ENCODE results near the gene MTCL1. TPM values are rescaled to one million over a fixed set of nuclear protein-coding genes. Genes with fewer than 3 reads are reported as not detected.

MTCL1 gene
- total RNA-seq, 4 donors from 2014 or later, result 2.2 to 6.8 (median 4.0) TPM

- intact Hi-C loops (cut with DNase I; ENCODE audit: low total_unique reads), result no loop called here
- DNase-seq (ENCODE audit: low spot score in 2 of 2), result no peak
- WGBS, 2 donors, result 79 to 88% methylated on average over 6 of the region's 6 CpGs
Measured at GRCh38 chr18:8742387-8743361, 37.3 kb downstream of the MTCL1 start.

GRCh38 chr18:8744038-8744437 is 38.7 kb downstream of the MTCL1 start:
- H3K4me3 ChIP-seq (ENCODE audit: low read depth, poor library complexity, severe bottlenecking), result no peak overlapping the region
- TF ChIP-seq, protein P1, sequence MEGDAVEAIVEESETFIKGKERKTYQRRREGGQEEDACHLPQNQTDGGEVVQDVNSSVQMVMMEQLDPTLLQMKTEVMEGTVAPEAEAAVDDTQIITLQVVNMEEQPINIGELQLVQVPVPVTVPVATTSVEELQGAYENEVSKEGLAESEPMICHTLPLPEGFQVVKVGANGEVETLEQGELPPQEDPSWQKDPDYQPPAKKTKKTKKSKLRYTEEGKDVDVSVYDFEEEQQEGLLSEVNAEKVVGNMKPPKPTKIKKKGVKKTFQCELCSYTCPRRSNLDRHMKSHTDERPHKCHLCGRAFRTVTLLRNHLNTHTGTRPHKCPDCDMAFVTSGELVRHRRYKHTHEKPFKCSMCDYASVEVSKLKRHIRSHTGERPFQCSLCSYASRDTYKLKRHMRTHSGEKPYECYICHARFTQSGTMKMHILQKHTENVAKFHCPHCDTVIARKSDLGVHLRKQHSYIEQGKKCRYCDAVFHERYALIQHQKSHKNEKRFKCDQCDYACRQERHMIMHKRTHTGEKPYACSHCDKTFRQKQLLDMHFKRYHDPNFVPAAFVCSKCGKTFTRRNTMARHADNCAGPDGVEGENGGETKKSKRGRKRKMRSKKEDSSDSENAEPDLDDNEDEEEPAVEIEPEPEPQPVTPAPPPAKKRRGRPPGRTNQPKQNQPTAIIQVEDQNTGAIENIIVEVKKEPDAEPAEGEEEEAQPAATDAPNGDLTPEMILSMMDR (IDR thresholded peaks at IDR 0.05), result no peak
- no peak for TF ChIP-seq POLR2A (IDR thresholded peaks at IDR 0.05)
- intact Hi-C loops (cut with DNase I; ENCODE audit: low total_unique reads), result no loop called here
- 82 to 86% methylated on average over 7 of the region's 7 CpGs for WGBS, 2 donors
- DNase-seq (ENCODE audit: low spot score in 2 of 2), result no peak

More at GRCh38 chr18:8742387-8743361, 37.3 kb downstream of the MTCL1 start:
- TF ChIP-seq, protein P1 (IDR thresholded peaks at IDR 0.05), result no peak
- TF ChIP-seq POLR2A (IDR thresholded peaks at IDR 0.05), result no peak
- no peak overlapping the region for H3K4me3 ChIP-seq (ENCODE audit: low read depth, poor library complexity, severe bottlenecking)

- WGBS, 2 donors, result 76 to 86% methylated on average over 4 of the region's 4 CpGs
- no peak for TF ChIP-seq POLR2A (IDR thresholded peaks at IDR 0.05)
- TF ChIP-seq, protein P1 (IDR thresholded peaks at IDR 0.05), result no peak
- intact Hi-C loops (cut with DNase I; ENCODE audit: low total_unique reads), result no loop called here
- no peak for DNase-seq (ENCODE audit: low spot score in 2 of 2)
- H3K4me3 ChIP-seq (ENCODE audit: low read depth, poor library complexity, severe bottlenecking), result no peak overlapping the region
Measured at GRCh38 chr18:8744656-8745055, 39.3 kb downstream of the MTCL1 start.

GRCh38 chr18:8745355-8746014 is 40.1 kb downstream of the MTCL1 start:
- no peak for DNase-seq (ENCODE audit: low spot score in 2 of 2)
- TF ChIP-seq POLR2A (IDR thresholded peaks at IDR 0.05), result no peak
- TF ChIP-seq, protein P1 (IDR thresholded peaks at IDR 0.05), result no peak
- no peak overlapping the region for H3K4me3 ChIP-seq (ENCODE audit: low read depth, poor library complexity, severe bottlenecking)
- intact Hi-C loops (cut with DNase I; ENCODE audit: low total_unique reads), result no loop called here
- 57 to 67% methylated on average over 15 of the region's 15 CpGs for WGBS, 2 donors

DNA sequence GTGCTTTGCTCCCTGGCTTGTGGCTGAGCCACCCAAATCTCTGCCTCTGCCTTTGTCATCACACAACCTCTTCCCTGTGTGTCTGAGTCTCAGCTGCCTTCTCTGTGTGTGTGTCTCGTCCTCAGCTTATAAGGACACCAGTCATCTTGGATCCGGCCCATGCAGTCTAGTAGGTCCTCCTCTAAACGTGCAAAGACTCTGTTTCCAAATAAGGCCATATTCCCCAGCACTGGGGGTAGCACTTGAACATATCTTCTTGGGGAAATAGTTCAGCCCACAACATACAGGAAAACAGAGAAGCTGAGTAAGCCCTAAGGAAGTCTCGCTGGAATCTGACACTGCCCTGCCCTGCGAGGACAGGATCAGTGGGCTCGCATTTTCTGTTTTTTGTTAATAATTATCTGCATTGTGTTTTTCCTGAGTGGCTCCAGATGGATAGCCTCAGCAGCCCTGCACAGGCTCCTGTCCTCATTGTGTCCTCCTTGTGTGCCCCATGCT is 42.1 kb downstream of the MTCL1 start:
- no peak overlapping the region for H3K4me3 ChIP-seq (ENCODE audit: low read depth, poor library complexity, severe bottlenecking)
- TF ChIP-seq, protein P1 (IDR thresholded peaks at IDR 0.05), result no peak
- TF ChIP-seq POLR2A (IDR thresholded peaks at IDR 0.05), result no peak
- intact Hi-C loops (cut with DNase I; ENCODE audit: low total_unique reads), result no loop called here
- no peak for DNase-seq (ENCODE audit: low spot score in 2 of 2)
- WGBS, 2 donors, result 69 to 73% methylated on average over 6 of the region's 6 CpGs
